Activated CD4-positive, alpha-beta T cell treated with anti-CD3 and anti-CD28 coated beads, Interleukin-2, amount 50 U/mL, for 48 hours (primary cell): ENCODE data around the gene ARHGEF16.

Experiments
- DNase-seq, 2 experiments: peaks; one replicate each; pipeline ENCODE4 v3.0.0-alpha.2; 2020

Gene ARHGEF16

DNA sequence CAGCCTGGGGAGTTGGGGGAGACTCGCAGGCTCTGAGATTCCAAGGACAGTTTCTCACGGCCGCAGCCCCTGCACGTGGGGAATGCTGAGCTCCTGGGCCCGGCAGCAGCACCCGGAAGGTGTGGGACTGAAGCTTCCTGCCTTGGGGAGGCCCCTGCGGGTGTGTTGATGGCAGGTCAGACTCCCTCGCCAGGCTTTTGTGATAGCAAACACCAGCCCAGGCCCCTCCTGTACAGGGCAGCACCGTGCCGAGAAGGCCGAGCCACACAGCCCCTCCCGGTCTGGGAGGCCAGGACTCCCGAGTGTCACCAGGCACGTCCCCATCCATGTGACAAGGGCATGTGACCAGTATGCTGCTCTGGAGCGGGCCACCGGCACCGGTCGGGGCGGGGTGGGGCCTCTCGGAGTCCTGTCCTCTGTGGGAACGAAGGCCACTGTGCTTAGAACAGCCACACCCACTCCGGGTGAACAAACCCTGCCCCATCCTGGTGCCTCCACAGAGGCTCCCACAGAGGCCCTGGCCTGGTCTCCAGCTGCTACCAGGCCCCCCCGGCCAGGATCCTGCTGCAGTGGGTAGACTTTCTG is 31.1 kb upstream of the ARHGEF16 start:
- DNase-seq = no peak

DNA sequence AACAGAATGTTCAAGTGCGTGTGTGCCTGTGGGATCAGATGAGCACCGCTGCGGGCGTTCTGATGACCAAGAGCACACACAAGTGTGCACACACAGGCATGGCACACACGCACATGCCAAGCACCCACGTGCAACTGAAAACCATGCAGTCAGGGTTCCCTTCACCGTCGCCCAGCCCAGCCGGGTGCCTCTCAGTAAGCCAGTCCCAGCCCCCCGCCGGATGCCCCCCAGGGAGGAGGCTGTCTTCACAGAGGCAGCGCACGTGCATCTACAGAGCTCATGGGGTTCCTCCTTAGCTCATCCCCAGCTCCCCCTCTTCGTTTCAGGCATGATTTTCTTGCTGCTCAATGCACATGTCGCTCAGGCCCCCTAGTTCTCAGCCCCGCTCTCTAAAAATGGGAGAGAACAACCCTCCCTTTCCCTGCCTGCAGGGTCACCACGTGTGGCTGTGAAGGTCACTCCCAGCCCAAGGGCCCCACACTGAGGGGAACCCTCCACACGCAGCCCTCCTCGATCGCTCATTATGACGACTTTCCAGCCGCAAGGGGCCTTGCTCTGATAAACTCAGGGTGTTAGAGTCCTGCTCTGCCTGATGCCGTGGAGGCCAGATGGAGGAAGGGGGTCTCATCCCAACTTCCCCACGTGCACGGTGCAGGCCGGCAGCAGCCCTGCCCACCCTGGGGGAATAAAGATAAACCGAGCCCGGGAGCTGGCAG is 30.4 kb upstream of the ARHGEF16 start:
- no peak for DNase-seq

DNA sequence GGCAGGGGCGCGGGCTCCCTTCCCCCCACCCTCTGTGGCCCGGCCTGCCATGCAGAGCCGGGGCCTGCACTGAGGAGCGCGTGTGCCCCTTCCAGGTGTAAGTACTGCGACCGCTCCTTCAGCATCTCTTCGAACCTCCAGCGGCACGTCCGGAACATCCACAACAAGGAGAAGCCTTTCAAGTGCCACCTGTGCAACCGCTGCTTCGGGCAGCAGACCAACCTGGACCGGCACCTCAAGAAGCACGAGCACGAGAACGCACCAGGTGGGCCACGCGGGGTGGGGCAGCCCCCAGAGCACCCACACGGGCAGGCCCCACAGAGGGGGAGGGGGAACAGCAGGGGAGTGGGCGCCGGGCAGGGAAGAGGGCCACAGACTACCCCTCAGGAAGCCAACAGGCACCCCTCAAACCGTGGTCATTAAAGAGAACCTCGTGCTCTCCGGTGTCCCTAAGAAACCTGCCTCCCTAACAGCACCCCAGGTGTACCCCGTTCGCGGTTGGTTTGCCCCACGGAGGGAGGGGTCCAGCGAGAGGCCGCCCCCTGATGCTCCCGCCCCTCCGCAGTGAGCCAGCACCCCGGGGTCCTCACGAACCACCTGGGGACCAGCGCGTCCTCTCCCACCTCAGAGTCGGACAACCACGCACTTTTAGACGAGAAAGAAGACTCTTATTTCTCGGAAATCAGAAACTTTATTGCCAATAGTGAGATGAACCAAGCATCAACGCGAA is 28.8 kb upstream of the ARHGEF16 start:
- DNase-seq = no peak

GRCh38 chr1:3426956-3427535 is 27.4 kb upstream of the ARHGEF16 start:
- DNase-seq = no peak

DNA sequence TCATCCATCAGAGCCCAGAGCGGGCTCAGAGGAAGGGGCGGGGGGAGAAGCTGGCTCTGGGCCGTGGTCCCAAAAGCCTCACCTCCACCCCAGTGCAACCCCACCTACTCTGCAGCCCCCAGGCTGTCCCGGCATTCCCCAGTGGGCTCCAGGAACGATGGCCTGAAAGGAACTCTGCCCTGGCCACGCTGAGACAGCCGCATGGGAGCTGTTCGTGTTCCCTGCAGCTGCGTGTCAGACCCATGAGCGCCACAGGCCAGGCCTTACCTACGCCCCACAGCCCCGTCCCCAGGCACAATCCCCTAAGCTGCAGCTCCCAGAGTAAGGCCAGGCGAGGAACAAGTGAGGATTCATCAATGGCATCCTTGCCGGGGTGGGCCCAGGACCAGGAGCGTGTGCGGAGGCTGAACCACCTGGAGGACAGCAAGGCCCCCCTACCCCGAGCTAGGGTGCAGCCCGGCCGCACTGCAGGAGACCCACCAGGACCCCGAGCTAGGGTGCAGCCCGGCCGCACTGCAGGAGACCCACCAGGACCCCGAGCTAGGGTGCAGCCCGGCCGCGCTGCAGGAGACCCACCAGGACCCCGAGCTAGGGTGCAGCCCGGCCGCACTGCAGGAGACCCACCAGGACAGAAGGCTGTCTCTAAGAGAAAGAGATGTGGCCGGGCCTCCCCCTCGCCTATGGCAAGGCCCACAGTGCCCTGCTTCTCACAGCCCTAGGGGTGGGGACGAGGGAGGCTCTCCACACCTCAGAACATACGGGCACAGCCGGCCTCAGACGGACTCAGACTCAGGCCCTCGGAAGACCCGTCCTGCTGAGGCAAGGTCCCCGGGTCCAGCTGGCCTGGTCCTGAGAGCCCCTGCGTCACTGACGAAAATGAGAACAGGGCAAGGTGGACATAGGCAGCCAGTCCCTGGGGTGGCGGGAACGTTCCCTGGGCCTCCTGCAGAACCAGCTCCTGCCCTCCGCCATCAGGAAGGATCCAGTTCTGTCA is 26.5 kb upstream of the ARHGEF16 start:
- no peak for DNase-seq

DNA sequence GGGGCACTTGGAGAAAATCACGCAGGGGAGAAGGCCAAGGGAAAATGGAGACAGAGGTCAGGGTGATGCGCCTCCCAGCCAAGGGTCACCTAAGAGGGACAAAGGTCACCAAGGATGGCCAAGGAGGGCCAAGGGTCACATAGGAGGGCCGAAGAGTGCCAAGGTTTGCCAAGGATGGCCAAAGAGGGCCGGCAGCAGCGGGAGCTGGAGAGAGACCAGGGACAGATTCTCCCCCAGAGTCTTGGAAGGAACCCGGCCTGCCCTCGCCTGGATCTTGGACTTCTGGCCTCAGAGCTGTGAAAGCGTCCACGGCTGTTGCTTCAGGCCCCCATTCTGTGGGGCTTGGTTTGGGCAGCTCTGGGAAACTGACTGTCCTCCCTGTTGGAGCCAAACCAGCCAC is 25.6 kb upstream of the ARHGEF16 start:
- DNase-seq = no peak

DNA sequence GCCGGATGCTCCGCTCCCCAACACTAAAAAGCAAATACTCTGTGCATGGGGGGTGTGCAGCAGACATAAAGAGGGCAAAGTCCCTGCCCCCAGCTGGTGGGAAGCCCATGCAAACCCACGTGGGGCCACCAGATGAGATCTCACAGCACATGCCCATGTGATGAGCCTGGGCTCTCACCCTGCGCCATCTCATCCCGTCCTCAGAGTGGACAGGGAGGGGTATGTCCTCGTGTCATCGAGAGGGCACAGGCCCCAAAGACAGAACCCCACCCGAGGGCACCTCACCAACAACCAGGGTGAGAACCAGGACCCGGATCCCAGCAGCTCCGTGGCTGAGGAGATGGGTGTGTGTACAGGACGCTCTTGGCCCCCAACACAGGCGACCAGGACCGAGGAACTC is 25.1 kb upstream of the ARHGEF16 start:
- no peak for DNase-seq

GRCh38 chr1:3429766-3430165 is 24.7 kb upstream of the ARHGEF16 start:
- DNase-seq = no peak

DNA sequence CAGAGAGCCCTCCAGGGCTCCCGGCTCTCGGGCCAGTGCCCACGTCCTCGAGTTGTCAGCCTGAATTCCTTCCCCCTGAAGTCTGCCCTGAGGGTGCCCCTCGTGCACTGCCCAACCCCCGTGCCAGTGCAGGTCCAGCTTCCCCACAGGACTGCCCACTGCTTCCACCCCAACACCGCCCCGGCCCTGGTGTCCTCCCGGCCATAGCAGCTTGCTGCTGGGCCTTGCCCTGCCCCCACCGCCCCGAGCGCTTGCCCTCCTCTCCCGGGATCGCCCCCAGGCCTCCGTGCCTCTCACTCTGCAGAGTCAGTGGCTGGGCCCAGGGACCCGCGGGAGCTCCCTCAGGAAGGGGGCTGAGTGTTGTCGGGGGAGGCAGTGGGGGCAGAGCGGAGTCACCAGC is 24.1 kb upstream of the ARHGEF16 start:
- no peak for DNase-seq

DNA sequence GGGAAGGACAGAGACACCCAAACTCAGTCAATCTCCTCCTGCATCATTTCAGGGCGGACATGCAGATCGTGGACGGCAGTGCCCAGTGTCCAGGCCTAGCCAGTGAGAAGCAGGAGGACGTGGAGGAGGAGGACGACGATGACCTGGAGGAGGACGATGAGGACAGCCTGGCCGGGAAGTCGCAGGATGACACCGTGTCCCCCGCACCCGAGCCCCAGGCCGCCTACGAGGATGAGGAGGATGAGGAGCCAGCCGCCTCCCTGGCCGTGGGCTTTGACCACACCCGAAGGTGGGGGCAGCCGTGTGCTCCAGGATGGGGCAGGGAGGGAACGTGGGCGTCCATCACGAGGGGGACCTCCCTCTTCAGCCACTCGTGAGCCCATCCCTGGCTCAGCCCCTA is 23.6 kb upstream of the ARHGEF16 start:
- no peak for DNase-seq

GRCh38 chr1:3431266-3431665 is 23.2 kb upstream of the ARHGEF16 start:
- DNase-seq = no peak

DNA sequence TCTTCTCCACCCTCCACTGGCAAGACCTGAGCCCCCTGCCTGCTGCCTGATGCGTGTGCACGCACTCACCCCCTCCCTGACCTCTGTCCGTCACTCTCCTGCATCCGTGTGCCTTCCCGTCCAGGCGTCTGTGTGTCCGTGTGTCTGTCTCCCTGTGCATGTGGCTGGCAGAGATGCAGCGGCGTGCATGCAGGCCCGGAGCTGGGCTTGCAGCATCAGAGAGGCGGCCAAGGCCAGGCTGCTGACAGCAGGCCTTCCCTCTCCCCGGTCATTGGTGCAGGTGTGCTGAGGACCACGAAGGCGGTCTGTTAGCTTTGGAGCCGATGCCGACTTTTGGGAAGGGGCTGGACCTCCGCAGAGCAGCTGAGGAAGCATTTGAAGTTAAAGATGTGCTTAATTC is 22.8 kb upstream of the ARHGEF16 start:
- DNase-seq = no peak

DNA sequence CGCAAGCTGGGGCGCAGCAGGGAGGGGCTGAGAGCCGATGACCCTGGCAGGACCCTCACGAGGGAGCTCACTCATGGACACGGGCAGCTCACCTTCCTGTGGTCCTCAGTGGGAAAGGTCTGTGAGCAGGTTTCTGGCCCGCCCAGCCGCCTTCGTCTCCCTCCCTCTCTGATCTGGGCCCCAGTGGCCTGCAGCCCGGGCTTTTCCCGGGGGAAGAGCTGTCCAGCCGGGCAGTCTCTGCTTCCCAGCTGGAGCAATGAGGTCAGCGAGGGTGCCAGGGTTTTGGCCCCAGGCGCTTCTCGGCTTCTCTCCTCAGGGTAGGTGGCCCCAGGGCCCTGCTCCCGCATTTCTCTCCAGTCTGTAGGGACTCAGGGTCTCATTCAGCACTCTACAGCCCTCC is 22.2 kb upstream of the ARHGEF16 start:
- no peak for DNase-seq

DNA sequence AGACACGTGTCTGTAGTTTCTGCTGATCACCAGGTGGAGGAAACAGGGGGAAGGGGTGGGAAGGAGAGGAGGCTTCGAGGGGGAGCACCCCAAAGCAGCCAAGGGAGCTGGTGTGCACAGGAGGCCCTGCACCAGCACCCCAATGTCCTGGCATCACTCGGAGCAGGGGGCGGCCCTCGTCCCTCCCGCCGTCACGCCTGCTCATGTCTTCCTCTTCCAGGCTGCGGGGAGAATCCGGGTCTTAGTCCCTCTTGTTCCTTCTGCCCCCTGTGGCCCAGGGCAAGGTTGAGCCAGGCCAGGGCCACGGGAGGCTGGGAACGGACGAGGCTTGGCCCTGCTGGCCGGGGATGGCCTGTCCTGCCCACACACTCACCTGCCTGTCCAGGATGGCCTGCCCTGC is 21.4 kb upstream of the ARHGEF16 start:
- DNase-seq = no peak

- DNase-seq = no peak
Observed at GRCh38 chr1:3433596-3434320, 20.7 kb upstream of the ARHGEF16 start.

DNA sequence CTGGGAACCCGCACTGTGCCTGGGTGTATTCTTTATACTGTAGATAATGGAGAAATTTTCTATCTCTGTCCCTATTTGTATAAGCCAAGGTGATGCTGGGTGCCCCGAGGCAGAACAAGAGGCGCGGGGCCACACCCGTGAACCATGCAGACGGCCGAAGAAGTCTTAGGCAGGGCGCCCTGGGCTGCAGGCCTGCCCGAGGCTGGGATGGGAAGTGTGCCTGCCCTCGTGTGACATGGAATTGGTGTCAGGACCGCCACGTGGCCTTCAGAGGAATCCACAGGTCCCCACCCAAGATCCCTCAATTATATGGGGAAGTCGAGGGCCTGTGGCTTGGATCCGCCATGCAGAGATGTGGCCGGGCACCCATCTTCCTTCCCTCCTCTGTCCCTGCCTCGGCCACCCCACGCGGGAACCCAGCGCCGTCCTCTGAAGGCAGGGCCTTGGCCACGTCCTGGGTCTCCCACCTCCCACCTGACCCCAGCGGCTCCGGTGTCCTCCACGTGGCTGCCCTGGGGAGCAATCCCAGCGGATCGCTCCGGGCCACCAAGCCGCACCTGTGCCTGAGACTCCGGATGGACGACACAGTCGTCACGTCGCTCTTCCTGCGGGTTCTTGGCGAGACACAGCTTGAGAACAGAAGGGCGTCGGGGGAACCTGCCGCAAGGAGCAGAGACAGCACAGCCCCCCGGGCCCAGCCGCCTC is 19.9 kb upstream of the ARHGEF16 start:
- DNase-seq = no peak

DNA sequence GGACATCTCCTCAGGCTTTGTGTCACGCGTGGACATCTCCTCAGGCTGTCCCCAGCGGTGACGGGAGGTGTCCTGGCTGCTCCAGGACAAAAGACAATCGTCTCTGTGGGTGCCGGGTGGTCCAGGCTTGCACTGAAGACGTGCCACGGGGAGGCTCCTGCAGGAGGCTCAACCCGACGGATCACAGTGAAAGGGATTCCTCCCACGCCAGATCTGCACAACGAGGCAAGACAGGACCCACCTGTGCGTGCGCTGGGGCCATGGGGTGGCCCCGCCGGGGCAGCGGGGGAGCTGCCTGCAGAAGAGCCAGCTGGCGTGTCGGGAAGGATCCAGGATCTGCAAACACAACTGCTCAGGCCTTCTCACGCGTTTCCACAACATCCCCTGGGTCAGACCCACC is 18.8 kb upstream of the ARHGEF16 start:
- no peak for DNase-seq

- no peak for DNase-seq
Observed at GRCh38 chr1:3436451-3436850, 18.0 kb upstream of the ARHGEF16 start.

GRCh38 chr1:3436901-3437300 is 17.6 kb upstream of the ARHGEF16 start:
- DNase-seq = no peak

DNA sequence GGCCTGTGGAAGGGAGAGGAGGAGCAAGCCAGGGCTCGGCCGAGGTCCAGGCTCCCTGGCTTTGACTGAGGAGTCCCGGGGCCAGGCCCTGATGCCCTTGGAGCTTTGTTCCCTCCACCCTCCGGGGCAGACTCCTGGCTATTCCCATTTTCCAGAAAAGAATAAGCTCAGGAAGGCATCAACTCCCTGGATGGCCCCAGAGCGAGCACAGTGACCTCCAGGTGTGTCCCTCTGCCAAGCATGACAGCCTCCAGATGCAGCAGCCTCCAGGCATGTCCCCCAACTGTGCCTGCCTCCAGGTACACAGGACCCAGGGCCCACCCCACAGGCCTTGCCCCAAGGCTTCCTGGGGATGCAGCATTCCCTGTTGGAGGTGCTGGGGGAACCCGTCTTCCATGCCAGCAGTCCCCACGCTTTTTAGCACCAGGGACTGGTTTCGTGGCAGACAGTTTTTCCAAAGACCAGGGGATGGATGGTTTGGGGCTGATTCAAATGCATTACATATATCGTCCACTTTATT is 15.7 kb upstream of the ARHGEF16 start:
- no peak for DNase-seq
